ENCODE data around the gene CST9L.

The CST9L gene, protein sequence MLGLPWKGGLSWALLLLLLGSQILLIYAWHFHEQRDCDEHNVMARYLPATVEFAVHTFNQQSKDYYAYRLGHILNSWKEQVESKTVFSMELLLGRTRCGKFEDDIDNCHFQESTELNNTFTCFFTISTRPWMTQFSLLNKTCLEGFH

DNA sequence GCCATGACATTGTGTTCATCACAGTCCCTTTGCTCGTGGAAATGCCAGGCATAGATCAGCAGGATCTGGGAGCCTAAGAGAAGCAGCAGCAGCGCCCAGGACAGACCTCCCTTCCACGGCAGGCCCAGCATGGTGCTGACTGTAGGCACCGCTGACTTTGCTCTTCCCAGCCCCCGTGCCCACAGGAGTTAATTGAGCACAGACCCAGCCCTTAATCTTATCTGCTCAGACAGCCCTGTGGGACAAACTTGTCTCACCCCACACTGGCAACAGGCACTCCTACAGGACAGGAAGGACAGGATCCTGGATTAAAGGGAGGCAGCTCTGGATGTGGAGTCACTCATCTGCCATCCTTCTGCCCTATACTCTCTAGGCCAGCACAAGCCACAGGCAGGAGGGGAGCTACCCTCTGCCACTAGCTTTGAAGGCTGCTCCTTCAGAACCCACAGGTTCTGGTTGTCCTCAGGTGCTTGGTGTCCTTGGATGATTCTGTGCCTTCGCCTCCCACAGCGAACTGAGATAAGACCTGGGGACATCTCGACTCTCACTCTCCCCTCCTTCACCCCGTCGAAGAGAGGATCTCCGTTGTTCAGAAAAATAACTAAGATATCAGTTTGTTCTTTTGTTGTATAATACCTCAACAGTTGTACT, at the start of gene CST9L:
TSS of gene CST9L (minus strand) at position 165 of the 651 bp plus-strand sequence. CDS start at position 131, 34 bp downstream.
- H3K27me3 ChIP-seq, result no peaks in the 10 kb centered on the region
- TF ChIP-seq, protein P1, sequence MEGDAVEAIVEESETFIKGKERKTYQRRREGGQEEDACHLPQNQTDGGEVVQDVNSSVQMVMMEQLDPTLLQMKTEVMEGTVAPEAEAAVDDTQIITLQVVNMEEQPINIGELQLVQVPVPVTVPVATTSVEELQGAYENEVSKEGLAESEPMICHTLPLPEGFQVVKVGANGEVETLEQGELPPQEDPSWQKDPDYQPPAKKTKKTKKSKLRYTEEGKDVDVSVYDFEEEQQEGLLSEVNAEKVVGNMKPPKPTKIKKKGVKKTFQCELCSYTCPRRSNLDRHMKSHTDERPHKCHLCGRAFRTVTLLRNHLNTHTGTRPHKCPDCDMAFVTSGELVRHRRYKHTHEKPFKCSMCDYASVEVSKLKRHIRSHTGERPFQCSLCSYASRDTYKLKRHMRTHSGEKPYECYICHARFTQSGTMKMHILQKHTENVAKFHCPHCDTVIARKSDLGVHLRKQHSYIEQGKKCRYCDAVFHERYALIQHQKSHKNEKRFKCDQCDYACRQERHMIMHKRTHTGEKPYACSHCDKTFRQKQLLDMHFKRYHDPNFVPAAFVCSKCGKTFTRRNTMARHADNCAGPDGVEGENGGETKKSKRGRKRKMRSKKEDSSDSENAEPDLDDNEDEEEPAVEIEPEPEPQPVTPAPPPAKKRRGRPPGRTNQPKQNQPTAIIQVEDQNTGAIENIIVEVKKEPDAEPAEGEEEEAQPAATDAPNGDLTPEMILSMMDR (IDR thresholded peaks at IDR 0.05), result no peak
- no peaks in the 10 kb centered on the region for H3K36me3 ChIP-seq
- H3K4me1 ChIP-seq, result no peaks in the 10 kb centered on the region
- no peak within 1 kb of the TSS for H3K27ac ChIP-seq
- DNase-seq, result no peak
- intact Hi-C loops (cut with DNase I; ENCODE audit: low total_unique reads), result loop anchor here (10.0 kb wide), 1 partner anchor 84 kb away; no protein-coding TSS in a partner anchor
- no peak within 1 kb of the TSS for H3K4me3 ChIP-seq
- no peaks in the 10 kb centered on the region for H3K9me3 ChIP-seq

DNA sequence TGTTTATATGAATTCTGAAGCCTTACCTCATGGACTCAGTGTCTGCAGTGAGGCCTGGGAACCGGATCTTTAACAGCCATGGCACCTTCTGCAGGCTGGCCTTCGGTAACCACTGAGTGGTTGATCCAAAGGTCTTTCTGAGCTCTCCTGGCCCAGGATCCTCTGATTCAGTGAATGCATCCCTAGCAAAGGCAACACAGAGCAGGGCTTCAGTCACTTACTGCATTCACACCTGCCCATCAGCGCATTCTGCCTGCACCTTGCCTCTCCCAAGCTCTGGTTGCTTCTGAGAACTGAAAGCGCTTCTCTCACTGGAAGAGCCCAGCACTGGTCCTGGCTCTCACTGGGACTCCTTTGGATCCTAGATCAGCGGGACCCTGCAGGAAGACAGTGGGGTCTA, 45.9 kb upstream of the CST9L start:
- H3K36me3 ChIP-seq, result no peaks in the 10 kb centered on the region
- no peak for DNase-seq

DNA sequence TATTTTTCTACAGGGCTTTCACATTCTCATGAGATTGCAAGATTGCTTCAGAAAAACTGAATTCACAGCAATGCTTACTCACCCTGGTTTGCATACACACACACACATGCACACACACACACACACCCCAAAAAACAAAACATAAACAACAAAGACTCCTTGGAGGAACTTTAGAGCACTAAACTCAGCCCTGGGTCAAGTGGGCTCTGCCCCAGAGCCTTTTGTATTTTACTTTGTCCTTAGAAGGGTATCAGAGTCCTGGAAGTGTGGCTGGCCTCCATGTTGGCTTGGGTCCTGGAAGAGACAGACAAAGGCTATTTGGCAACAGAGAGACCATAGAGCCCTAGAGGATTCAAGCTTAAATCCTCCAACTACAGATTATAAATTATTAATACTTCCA, 45.4 kb upstream of the CST9L start:
- Histone ChIP-seq H3K27ac (peak overlapping the region; percentile 32 to 54), H3K36me3 (no peaks in the 10 kb centered on the region), H3K4me3 (no peak overlapping the region), H3K9me3 (no peaks in the 10 kb centered on the region), H3K4me1 (peaks cover 0 to 27% (median 5%) of the 10 kb centered on the region in 4 donors), H3K27me3 (no peaks in the 10 kb centered on the region)
- TF ChIP-seq, protein P1 (IDR thresholded peaks at IDR 0.05), result no peak
- DNase-seq, result no peak
- intact Hi-C loops (cut with DNase I; ENCODE audit: low total_unique reads), result no loop called here

More for the DNA sequence above, 45.9 kb upstream of the CST9L start:
- H3K4me3 ChIP-seq, result no peak overlapping the region
- no peaks in the 10 kb centered on the region for H3K9me3 ChIP-seq
- no peaks in the 10 kb centered on the region for H3K27me3 ChIP-seq
- peaks cover 0 to 27% (median 5%) of the 10 kb centered on the region in 4 donors for H3K4me1 ChIP-seq
- peak overlapping the region; percentile 32 to 54 for H3K27ac ChIP-seq
- intact Hi-C loops (cut with DNase I; ENCODE audit: low total_unique reads), result no loop called here
- TF ChIP-seq, protein P1 (IDR thresholded peaks at IDR 0.05), result no peak

DNA sequence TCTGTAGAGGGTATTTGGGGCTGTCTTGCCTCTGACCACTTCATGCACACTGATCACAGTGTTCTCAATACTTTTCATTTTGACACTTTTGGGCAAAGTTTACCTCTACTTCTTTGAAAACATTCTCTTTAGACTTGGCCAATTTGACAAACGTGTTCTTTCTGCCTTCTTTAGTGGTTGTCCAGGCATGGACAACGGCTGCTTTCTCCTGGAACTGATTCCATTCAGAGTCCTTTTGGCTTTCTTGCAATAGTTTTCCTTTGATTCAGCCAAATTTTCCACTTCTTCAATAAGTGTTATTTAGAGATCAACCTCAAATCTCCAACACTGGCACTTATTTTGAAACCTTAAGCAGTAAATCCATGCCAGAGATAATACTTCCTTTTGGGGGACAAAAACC, 44.1 kb upstream of the CST9L start:
- intact Hi-C loops (cut with DNase I; ENCODE audit: low total_unique reads), result no loop called here
- no peaks in the 10 kb centered on the region for H3K9me3 ChIP-seq
- TF ChIP-seq, protein P1 (IDR thresholded peaks at IDR 0.05), result no peak
- no peak overlapping the region for H3K4me3 ChIP-seq
- H3K27me3 ChIP-seq, result no peaks in the 10 kb centered on the region
- DNase-seq, result no peak
- H3K4me1 ChIP-seq, result peaks cover 0 to 27% (median 5%) of the 10 kb centered on the region in 4 donors
- no peaks in the 10 kb centered on the region for H3K36me3 ChIP-seq
- H3K27ac ChIP-seq, result peak overlapping the region in 1 of 2 donors; percentile 18

DNA sequence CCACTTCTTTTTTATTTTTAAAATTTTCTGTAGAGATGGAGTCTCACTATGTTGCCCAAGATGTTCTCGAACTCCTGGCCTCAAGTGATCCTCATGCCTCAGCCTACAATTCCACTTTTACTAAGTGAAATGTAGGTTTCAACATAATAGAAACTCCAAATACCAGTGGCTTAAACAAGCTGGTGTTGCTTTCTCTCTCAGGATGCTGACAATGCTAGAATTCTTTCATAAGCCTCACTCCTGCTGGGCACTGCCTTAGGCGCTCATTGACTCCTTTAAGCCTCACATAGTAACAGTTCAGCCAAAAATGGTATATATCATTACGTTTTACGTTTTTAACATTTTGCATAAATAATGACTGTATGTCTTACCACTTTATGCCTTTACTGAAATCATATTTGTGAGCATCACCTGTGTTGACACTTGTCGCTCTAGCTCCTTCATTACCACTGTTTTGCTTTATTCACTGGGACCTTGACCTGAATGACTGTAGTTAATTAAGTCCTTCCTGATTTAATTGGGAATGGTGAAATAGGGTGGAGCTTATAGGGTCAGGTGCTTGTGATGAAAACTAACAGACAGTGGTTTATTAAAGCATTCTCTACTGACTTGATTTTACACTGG, 41.3 kb upstream of the CST9L start:
- intact Hi-C loops (cut with DNase I; ENCODE audit: low total_unique reads), result loop anchor here (10.0 kb wide), 2 partner anchors 165 to 265 kb away; no protein-coding TSS in a partner anchor
- peaks cover 0 to 34% (median 5%) of the 10 kb centered on the region in 4 donors for H3K4me1 ChIP-seq
- peaks cover 0 to 3% of the 10 kb centered on the region in 2 donors for H3K27me3 ChIP-seq
- H3K4me3 ChIP-seq, result no peak overlapping the region
- TF ChIP-seq, protein P1 (IDR thresholded peaks at IDR 0.05), result no peak
- no peak overlapping the region for H3K27ac ChIP-seq
- no peaks in the 10 kb centered on the region for H3K9me3 ChIP-seq
- no peaks in the 10 kb centered on the region for H3K36me3 ChIP-seq
- no peak for DNase-seq
